ENCODE data around the gene TEX261.

DNA sequence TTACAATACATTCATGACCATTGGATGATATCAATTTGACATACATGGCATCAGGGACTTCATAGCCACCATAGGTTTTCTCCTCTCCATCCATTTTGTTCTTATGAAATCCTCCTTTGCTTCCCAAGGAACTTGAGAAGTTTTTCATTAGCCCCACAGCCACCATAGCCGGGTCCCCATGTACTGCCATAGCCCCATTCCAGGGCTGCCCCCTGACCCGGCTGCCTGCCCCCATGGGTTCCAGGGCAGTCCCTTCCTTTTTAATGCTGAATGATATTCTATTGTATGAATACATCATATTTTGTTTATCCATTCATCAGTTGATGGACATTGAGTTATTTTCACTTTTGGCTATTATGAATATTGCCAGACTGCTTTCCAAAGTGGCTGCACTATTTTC lies 38.5 kb downstream of the TEX261 start:
- TF ChIP-seq, protein P1, sequence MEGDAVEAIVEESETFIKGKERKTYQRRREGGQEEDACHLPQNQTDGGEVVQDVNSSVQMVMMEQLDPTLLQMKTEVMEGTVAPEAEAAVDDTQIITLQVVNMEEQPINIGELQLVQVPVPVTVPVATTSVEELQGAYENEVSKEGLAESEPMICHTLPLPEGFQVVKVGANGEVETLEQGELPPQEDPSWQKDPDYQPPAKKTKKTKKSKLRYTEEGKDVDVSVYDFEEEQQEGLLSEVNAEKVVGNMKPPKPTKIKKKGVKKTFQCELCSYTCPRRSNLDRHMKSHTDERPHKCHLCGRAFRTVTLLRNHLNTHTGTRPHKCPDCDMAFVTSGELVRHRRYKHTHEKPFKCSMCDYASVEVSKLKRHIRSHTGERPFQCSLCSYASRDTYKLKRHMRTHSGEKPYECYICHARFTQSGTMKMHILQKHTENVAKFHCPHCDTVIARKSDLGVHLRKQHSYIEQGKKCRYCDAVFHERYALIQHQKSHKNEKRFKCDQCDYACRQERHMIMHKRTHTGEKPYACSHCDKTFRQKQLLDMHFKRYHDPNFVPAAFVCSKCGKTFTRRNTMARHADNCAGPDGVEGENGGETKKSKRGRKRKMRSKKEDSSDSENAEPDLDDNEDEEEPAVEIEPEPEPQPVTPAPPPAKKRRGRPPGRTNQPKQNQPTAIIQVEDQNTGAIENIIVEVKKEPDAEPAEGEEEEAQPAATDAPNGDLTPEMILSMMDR (conservative IDR thresholded peaks at IDR 0.05; ENCODE audit: low read depth in 2 of 2) = no peak
- TF ChIP-seq POLR2AphosphoS5 (IDR thresholded peaks at IDR 0.05; ENCODE audit: low read depth) = no peak
- no peak for TF ChIP-seq EZH2phosphoT487 (IDR thresholded peaks at IDR 0.05; ENCODE audit: unreplicated experiment)
- TF ChIP-seq, protein P2, sequence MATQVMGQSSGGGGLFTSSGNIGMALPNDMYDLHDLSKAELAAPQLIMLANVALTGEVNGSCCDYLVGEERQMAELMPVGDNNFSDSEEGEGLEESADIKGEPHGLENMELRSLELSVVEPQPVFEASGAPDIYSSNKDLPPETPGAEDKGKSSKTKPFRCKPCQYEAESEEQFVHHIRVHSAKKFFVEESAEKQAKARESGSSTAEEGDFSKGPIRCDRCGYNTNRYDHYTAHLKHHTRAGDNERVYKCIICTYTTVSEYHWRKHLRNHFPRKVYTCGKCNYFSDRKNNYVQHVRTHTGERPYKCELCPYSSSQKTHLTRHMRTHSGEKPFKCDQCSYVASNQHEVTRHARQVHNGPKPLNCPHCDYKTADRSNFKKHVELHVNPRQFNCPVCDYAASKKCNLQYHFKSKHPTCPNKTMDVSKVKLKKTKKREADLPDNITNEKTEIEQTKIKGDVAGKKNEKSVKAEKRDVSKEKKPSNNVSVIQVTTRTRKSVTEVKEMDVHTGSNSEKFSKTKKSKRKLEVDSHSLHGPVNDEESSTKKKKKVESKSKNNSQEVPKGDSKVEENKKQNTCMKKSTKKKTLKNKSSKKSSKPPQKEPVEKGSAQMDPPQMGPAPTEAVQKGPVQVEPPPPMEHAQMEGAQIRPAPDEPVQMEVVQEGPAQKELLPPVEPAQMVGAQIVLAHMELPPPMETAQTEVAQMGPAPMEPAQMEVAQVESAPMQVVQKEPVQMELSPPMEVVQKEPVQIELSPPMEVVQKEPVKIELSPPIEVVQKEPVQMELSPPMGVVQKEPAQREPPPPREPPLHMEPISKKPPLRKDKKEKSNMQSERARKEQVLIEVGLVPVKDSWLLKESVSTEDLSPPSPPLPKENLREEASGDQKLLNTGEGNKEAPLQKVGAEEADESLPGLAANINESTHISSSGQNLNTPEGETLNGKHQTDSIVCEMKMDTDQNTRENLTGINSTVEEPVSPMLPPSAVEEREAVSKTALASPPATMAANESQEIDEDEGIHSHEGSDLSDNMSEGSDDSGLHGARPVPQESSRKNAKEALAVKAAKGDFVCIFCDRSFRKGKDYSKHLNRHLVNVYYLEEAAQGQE (IDR thresholded peaks at IDR 0.05; ENCODE audit: unreplicated experiment) = no peak
- TF ChIP-seq EZH2 (IDR thresholded peaks at IDR 0.05; ENCODE audit: low read depth, unreplicated experiment) = no peak
- TF ChIP-seq STAT1 (IDR thresholded peaks at IDR 0.05; ENCODE audit: unreplicated experiment) = no peak

Measured in GM23338 (cell line).